Suprapubic skin (tissue), 4 donors: ENCODE measurements around the gene ERCC6L2. TPM values are rescaled to one million over a fixed set of nuclear protein-coding genes. Genes with fewer than 3 reads are reported as not detected.
A peak's percentile ranks its signal among the peaks of the same experiment; 100 is the strongest.

ENCODE experiments used
- DNase-seq, 2 donors: peaks; one replicate each; pipeline ENCODE4 v3.0.0-alpha.2; 2019; ENCODE audit warnings: low spot score in 2 of 2
- H3K27ac ChIP-seq: fragments of 200-600 bp; sonication (generic); one replicate; pipeline ENCODE4 v1.5.1; 2019
- H3K27me3 ChIP-seq: fragments of 200-600 bp; sonication (generic); one replicate; pipeline ENCODE4 v1.5.1; 2019
- H3K36me3 ChIP-seq: fragments of 200-600 bp; sonication (generic); one replicate; pipeline ENCODE4 v1.5.1; 2019
- H3K4me1 ChIP-seq: fragments of 200-600 bp; sonication (generic); one replicate; pipeline ENCODE4 v1.5.1; 2019
- H3K4me3 ChIP-seq: fragments of 200-600 bp; sonication (generic); one replicate; pipeline ENCODE4 v1.5.1; 2019; ENCODE audit warnings: mild to moderate bottlenecking
- H3K9me3 ChIP-seq: fragments of 200-600 bp; sonication (generic); one replicate; pipeline ENCODE4 v1.5.1; 2019
- EP300 ChIP-seq: sonication (generic); formaldehyde crosslinking; IDR thresholded peaks from one replicate; pipeline ENCODE4 v1.6.1; 2017; ENCODE audit warnings: antibody characterized with exemption
- POLR2A ChIP-seq, 2 donors: fragments of 450-650 bp; IDR thresholded peaks; one replicate each; pipeline ENCODE4 v1.6.1; 2017; ENCODE audit warnings: antibody characterized with exemption in 2 of 2, mild to moderate bottlenecking in 2 of 2, moderate library complexity in 2 of 2
- POLR2AphosphoS5 ChIP-seq, 3 donors: sonication (generic); formaldehyde crosslinking; IDR thresholded peaks; one replicate each; pipeline ENCODE4 v1.6.1; 2017; ENCODE audit warnings: antibody characterized with exemption in 3 of 3
- WGBS: methylation state at CpG from one replicate; pipeline ENCODE4 v1.1.5; 2018; 5-methylcytosine and 5-hydroxymethylcytosine counted together
- total RNA-seq, 4 donors: library from RNA; depleted of rRNA; stranded (reverse); fragments of >200 nt; gene quantifications; one replicate each; pipeline ENCODE4 v1.1.0, GENCODE V29; 2016
- TF ChIP-seq, protein P1 (sequence below), 2 donors: fragments of 200-600 bp in 1 of 2; fragments of 450-650 bp in 1 of 2; sonication (generic) in 1 of 2; IDR thresholded peaks; one replicate each; pipeline ENCODE4 v1.5.1; 2016 to 2019; ENCODE audit warnings: antibody characterized with exemption in 2 of 2, mild to moderate bottlenecking in 1 of 2, moderate library complexity in 1 of 2

Gene ERCC6L2
- total RNA-seq, 4 donors from 2014 or later = 43.1 to 70.3 (median 47.0) TPM

DNA sequence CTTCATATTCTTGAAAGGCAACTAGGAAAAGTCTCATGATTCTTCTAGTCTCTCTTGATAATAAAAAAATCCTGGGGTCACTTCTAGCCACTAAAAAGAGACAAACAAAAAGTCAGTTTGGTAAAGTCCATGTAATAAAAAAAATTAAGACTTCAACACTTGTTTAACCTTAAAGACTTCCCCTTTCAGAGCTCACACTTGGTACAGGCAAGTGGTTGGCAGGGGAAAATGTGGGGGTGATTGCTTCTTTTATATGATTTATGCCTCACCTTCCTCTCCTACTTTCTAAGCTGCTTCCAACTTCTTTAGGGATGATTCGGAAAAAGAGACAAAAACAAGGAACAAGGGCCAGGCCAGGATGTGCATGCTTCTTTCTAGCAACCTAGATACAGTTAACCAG lies 5.1 kb upstream of the ERCC6L2 start:
- Histone ChIP-seq H3K9me3 (no peaks in the 10 kb centered on the region), H3K36me3 (no peaks in the 10 kb centered on the region), H3K27me3 (no peaks in the 10 kb centered on the region), H3K4me3 (no peak overlapping the region), H3K4me1 (peaks cover 14% of the 10 kb centered on the region), H3K27ac (no peak overlapping the region)
- DNase-seq = no peak
- WGBS = 78% methylated on average over 1 of the region's 1 CpG
- TF ChIP-seq POLR2A (IDR thresholded peaks at IDR 0.05) (no peak), EP300 (no peak)

DNA sequence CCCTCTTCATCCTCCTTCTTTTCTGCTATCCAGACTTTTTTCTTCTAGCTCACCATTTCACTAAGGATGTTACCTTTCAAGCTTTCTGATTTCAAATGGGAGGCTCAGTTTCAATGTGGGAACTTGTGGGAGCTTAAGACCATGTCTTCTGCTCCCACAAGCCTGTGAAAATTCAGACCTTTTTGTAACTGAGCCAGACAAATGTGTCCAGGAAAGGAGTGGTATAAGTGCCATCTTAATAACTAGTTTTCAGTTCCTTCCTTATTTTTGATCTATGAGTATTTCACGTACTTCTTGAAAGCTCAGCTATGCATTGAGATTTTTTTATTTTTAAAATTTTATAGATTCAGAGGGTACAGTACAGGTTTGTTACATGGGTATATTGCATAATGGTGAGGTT lies 4.6 kb upstream of the ERCC6L2 start:
- no peak for DNase-seq
- Histone ChIP-seq H3K4me3 (no peak overlapping the region), H3K9me3 (no peaks in the 10 kb centered on the region), H3K36me3 (no peaks in the 10 kb centered on the region), H3K4me1 (peaks cover 14% of the 10 kb centered on the region), H3K27me3 (no peaks in the 10 kb centered on the region), H3K27ac (no peak overlapping the region)
- 92% methylated on average over 1 of the region's 1 CpG for WGBS
- no peak for TF ChIP-seq POLR2AphosphoS5 (IDR thresholded peaks at IDR 0.05)
- TF ChIP-seq, protein P1, sequence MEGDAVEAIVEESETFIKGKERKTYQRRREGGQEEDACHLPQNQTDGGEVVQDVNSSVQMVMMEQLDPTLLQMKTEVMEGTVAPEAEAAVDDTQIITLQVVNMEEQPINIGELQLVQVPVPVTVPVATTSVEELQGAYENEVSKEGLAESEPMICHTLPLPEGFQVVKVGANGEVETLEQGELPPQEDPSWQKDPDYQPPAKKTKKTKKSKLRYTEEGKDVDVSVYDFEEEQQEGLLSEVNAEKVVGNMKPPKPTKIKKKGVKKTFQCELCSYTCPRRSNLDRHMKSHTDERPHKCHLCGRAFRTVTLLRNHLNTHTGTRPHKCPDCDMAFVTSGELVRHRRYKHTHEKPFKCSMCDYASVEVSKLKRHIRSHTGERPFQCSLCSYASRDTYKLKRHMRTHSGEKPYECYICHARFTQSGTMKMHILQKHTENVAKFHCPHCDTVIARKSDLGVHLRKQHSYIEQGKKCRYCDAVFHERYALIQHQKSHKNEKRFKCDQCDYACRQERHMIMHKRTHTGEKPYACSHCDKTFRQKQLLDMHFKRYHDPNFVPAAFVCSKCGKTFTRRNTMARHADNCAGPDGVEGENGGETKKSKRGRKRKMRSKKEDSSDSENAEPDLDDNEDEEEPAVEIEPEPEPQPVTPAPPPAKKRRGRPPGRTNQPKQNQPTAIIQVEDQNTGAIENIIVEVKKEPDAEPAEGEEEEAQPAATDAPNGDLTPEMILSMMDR (IDR thresholded peaks at IDR 0.05) = no peak
- TF ChIP-seq POLR2A (IDR thresholded peaks at IDR 0.05) = no peak
- TF ChIP-seq EP300 = no peak

- Histone ChIP-seq H3K9me3 (no peaks in the 10 kb centered on the region), H3K27ac (peak overlapping the region; percentile 100), H3K4me1 (peaks cover 16% of the 10 kb centered on the region), H3K36me3 (no peaks in the 10 kb centered on the region), H3K27me3 (no peaks in the 10 kb centered on the region), H3K4me3 (no peak overlapping the region)
- TF ChIP-seq POLR2AphosphoS5 (IDR thresholded peaks at IDR 0.05) (no peak), EP300 (no peak), POLR2A (IDR thresholded peaks at IDR 0.05) (no peak)
- TF ChIP-seq, protein P1 (IDR thresholded peaks at IDR 0.05) = no peak
- no peak for DNase-seq
- 29% methylated on average over 10 of the region's 10 CpGs for WGBS
Observed at GRCh38 chr9:95874303-95874988, 1.0 kb upstream of the ERCC6L2 start.

DNA sequence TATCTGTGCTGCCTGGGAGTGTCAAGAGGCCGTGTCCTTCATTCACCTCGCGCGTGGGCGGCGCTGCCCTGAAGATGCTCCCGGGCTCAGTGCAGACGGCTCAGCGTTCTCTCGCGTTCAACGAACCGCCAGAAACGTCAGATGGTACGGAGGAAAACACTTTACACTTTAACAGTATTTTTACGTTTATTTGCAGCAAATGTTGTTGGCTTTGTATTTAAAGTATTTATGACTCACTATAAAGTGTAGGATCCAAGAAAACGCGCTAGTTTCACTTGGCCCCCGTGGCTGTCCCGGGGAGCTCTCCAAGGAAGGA lies 544 bp upstream of the ERCC6L2 start:
- Histone ChIP-seq H3K4me3 (no peak overlapping the region), H3K4me1 (peaks cover 18% of the 10 kb centered on the region), H3K27ac (peak overlapping the region; percentile 100), H3K36me3 (no peaks in the 10 kb centered on the region), H3K9me3 (no peaks in the 10 kb centered on the region), H3K27me3 (no peaks in the 10 kb centered on the region)
- 1% methylated on average over 20 of the region's 20 CpGs for WGBS
- peak in 1 of 2 donors; percentile 74 for DNase-seq
- no peak for TF ChIP-seq POLR2A (IDR thresholded peaks at IDR 0.05)
- no peak for TF ChIP-seq POLR2AphosphoS5 (IDR thresholded peaks at IDR 0.05)
- TF ChIP-seq EP300 = no peak
- TF ChIP-seq, protein P1 (IDR thresholded peaks at IDR 0.05) = no peak

DNA sequence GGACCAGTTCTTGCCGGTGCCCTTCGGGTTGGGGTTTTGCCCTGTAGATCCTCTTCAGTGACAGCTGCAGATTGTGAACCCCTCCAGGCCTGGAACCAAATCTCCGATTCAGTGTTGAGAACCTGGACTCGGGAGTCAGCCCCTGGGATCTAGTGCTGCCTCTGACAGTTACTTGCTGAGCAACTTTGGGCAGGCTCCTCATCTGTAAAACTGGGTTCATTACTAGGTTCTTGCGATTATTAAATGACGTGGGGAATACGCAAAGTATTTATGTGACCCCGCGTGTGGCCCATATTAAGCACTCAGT lies 600 bp downstream of the ERCC6L2 start:
- no peaks in the 10 kb centered on the region for H3K27me3 ChIP-seq
- 1% methylated on average over 7 of the region's 9 CpGs for WGBS
- H3K36me3 ChIP-seq = no peaks in the 10 kb centered on the region
- H3K4me1 ChIP-seq = peaks cover 18% of the 10 kb centered on the region
- TF ChIP-seq, protein P1 (IDR thresholded peaks at IDR 0.05) = no peak
- TF ChIP-seq POLR2AphosphoS5 (IDR thresholded peaks at IDR 0.05) = no peak
- TF ChIP-seq EP300 = no peak
- TF ChIP-seq POLR2A (IDR thresholded peaks at IDR 0.05) = no peak
- peak overlapping the region; percentile 100 for H3K27ac ChIP-seq
- H3K4me3 ChIP-seq = no peak overlapping the region
- H3K9me3 ChIP-seq = no peaks in the 10 kb centered on the region
- DNase-seq = no peak

GRCh38 chr9:95876595-95876994 lies 1.1 kb downstream of the ERCC6L2 start:
- no peak for DNase-seq
- H3K36me3 ChIP-seq = peaks cover 2% of the 10 kb centered on the region
- H3K27me3 ChIP-seq = no peaks in the 10 kb centered on the region
- TF ChIP-seq POLR2AphosphoS5 (IDR thresholded peaks at IDR 0.05) (no peak), POLR2A (IDR thresholded peaks at IDR 0.05) (no peak), EP300 (no peak)
- TF ChIP-seq, protein P1 (IDR thresholded peaks at IDR 0.05) = no peak
- peaks cover 18% of the 10 kb centered on the region for H3K4me1 ChIP-seq
- 24% methylated on average over 3 of the region's 3 CpGs for WGBS
- H3K27ac ChIP-seq = peak overlapping the region; percentile 100
- no peak overlapping the region for H3K4me3 ChIP-seq
- no peaks in the 10 kb centered on the region for H3K9me3 ChIP-seq
